HepG2 (cell line): Measurements from ENCODE around the gene GLI3. TPM values are rescaled to one million over a fixed set of nuclear protein-coding genes. Genes with fewer than 3 reads are reported as not detected.

ENCODE experiments used
- ATAC-seq: fragments of 200-7000 bp; cut with Tn5 transposase; 3 replicates; pipeline ENCODE4 v1.9.1; 2020; ENCODE audit warnings: mild to moderate bottlenecking, moderate library complexity
- BruUV-seq: library from RNA; stranded (reverse); fragments of 400-500 nt; replicated peaks from 2 replicates; lab custom pipeline; 2021; lab: Mats Ljungman, UMichigan
- CTCF ChIA-PET: fragments of 300-600 bp; formaldehyde crosslinking; extraction: SDS; loops from one replicate; lab custom pipeline; 2021; ENCODE audit warnings: low total read pairs, inconsistent platforms, low intra/inter-chr PET ratio; lab: Yijun Ruan, JAX
- POLR2A ChIA-PET: fragments of 350-600 bp; sonication (Branson Sonifier 250); formaldehyde crosslinking; loops from one replicate; lab custom pipeline; 2020; ENCODE audit warnings: antibody characterized with exemption, inconsistent platforms; lab: Yijun Ruan, JAX
- DNase-seq: peaks from one replicate; pipeline ENCODE4 v3.0.0-alpha.2; 2015; ENCODE audit warnings: low spot score
- FAIRE-seq: peaks from 3 replicates; lab custom pipeline; 2011; peaks lifted over from hg19 to GRCh38; lab: Jason Lieb, UNC
- H2AFZ ChIP-seq: one replicate; pipeline ENCODE4 v1.6.1; 2011; ENCODE audit warnings: low read length, inconsistent platforms
- H3K27ac ChIP-seq: fragments of 300-600 bp; 3 replicates; pipeline ENCODE4 v1.8.0; 2011; ENCODE audit warnings: mixed run types, mild to moderate bottlenecking, mixed read lengths, low read length, inconsistent platforms; ENCODE audit not compliant: insufficient read depth; ENCODE audit errors: extremely low read length
- H3K27me3 ChIP-seq, 2 experiments: fragments of 200-600 bp in 1 of 2; 2 replicates in 1 of 2; 3 replicates in 1 of 2; pipeline versions ENCODE4 v1.6.0 to v1.8.0; 2011; ENCODE audit warnings: low read length in 2 of 2, mild to moderate bottlenecking in 2 of 2, moderate library complexity in 2 of 2, inconsistent platforms in 1 of 2; ENCODE audit not compliant: insufficient read depth in 2 of 2, control insufficient read depth in 1 of 2
- H3K36me3 ChIP-seq, 2 experiments: fragments of 200-600 bp in 1 of 2; replicated peaks in 1 of 2; 2 replicates in 1 of 2; 3 replicates in 1 of 2; pipeline versions ENCODE4 v1.5.1 to v1.8.0; 2011; ENCODE audit warnings: low read length in 2 of 2, inconsistent platforms in 1 of 2; ENCODE audit not compliant: insufficient read depth in 2 of 2, control insufficient read depth in 1 of 2
- H3K4me1 ChIP-seq: 2 replicates; pipeline ENCODE4 v1.5.1; 2012; ENCODE audit warnings: low read length, inconsistent platforms; ENCODE audit not compliant: insufficient read depth
- H3K4me2 ChIP-seq: 2 replicates; pipeline ENCODE4 v1.6.0; 2011; ENCODE audit warnings: low read depth, low read length, inconsistent platforms
- H3K4me3 ChIP-seq, 3 experiments: fragments of 200-600 bp in 1 of 3; sonication (generic), shearing (Covaris generic) in 1 of 3; replicated peaks in 1 of 3; 2 replicates each; pipeline ENCODE4 v1.5.1; 2011 to 2016; ENCODE audit warnings: low read length in 3 of 3, inconsistent platforms in 2 of 3, low read depth in 2 of 3, mild to moderate bottlenecking in 2 of 3, control low read depth in 1 of 3, mixed read lengths in 1 of 3; ENCODE audit not compliant: insufficient read depth in 1 of 3
- H3K79me2 ChIP-seq: one replicate; pipeline ENCODE4 v1.6.1; 2011; ENCODE audit warnings: low read length, inconsistent platforms; ENCODE audit not compliant: insufficient read depth
- H3K9ac ChIP-seq: 2 replicates; pipeline ENCODE4 v1.6.0; 2011; ENCODE audit warnings: mild to moderate bottlenecking, low read depth, low read length, inconsistent platforms; ENCODE audit not compliant: insufficient read depth
- H3K9me3 ChIP-seq: 2 replicates; pipeline ENCODE4 v1.5.1; 2012; ENCODE audit warnings: mild to moderate bottlenecking, low read length
- H4K20me1 ChIP-seq: 2 replicates; pipeline ENCODE4 v1.6.0; 2011; ENCODE audit warnings: inconsistent platforms, mild to moderate bottlenecking, low read length, moderate library complexity; ENCODE audit not compliant: insufficient read depth
- ATF4 ChIP-seq, 2 experiments: fragments of 450-650 bp in 1 of 2; sonication (generic) in 1 of 2; formaldehyde crosslinking; IDR thresholded peaks; 2 replicates each; pipeline versions ENCODE4 v1.5.0 to v1.8.0; 2020 to 2022; ENCODE audit warnings: mild to moderate bottlenecking in 1 of 2, missing genetic modification reagents in 1 of 2
- BORCS8-MEF2B ChIP-seq: sonication (generic); formaldehyde crosslinking; IDR thresholded peaks from 2 replicates; pipeline ENCODE4 v1.8.0; 2022; ENCODE audit warnings: mild to moderate bottlenecking, missing genetic modification reagents
- SCMH1 ChIP-seq: sonication (generic); formaldehyde crosslinking; IDR thresholded peaks from 2 replicates; pipeline ENCODE4 v1.9.0; 2021; ENCODE audit warnings: missing genetic modification reagents, mild to moderate bottlenecking, borderline replicate concordance
- SOX13 ChIP-seq, 3 experiments: fragments of 450-650 bp in 1 of 3; sonication (generic) in 1 of 3; formaldehyde crosslinking in 1 of 3; IDR thresholded peaks in 2 of 3; conservative IDR thresholded peaks in 1 of 3; 2 replicates each; pipeline versions ENCODE4 v1.5.0 to v1.6.1; 2016 to 2020; ENCODE audit warnings: antibody characterized with exemption in 1 of 3, mild to moderate bottlenecking in 1 of 3, missing compliant biosample characterization in 1 of 3, missing genetic modification reagents in 1 of 3, moderate library complexity in 1 of 3
- SP2 ChIP-seq: sonication (generic); formaldehyde crosslinking; IDR thresholded peaks from 2 replicates; pipeline ENCODE4 v1.5.1; 2020; ENCODE audit warnings: mild to moderate bottlenecking, missing genetic modification reagents
- ZNF205 ChIP-seq: IDR thresholded peaks from 2 replicates; pipeline ENCODE4 v1.6.1; 2018; ENCODE audit warnings: missing biosample characterization, missing genetic modification reagents
- ZNF274 ChIP-seq: sonication (generic); formaldehyde crosslinking; IDR thresholded peaks from 2 replicates; pipeline ENCODE4 v1.5.1; 2020; ENCODE audit warnings: mild to moderate bottlenecking, missing genetic modification reagents
- ZNF567 ChIP-seq: sonication (generic); formaldehyde crosslinking; IDR thresholded peaks from 2 replicates; pipeline ENCODE4 v1.8.1; 2023; ENCODE audit warnings: mild to moderate bottlenecking, missing genetic modification reagents, borderline replicate concordance
- ZNF749 ChIP-seq: sonication (generic); formaldehyde crosslinking; IDR thresholded peaks from 2 replicates; pipeline ENCODE4 v1.8.0; 2022; ENCODE audit warnings: mild to moderate bottlenecking, missing genetic modification reagents, moderate library complexity, borderline replicate concordance
- WGBS: methylation state at CpG from one replicate; pipeline ENCODE4 v1.1.6; 2017; ENCODE audit warnings: low lambda C conversion rate; 5-methylcytosine and 5-hydroxymethylcytosine counted together
- in situ Hi-C: cut with HindIII; loops from 2 replicates; pipeline ENCODE4 v1.10.0; 2017; ENCODE audit warnings: low pct_unique_long_range_greater_than_20kb; ENCODE audit not compliant: extremely low pct_ligation_motif_present
- intact Hi-C: fragments of 100-400 bp; cut with micrococcal nuclease; formaldehyde crosslinking; loops from one replicate; pipeline ENCODE4 v1.10.0; 2022; ENCODE audit not compliant: unreplicated experiment
- polyA plus RNA-seq, 8 experiments: library from polyadenylated mRNA; depleted of rRNA in 3 of 8; stranded (reverse) in 7 of 8; unstranded in 1 of 8; fragments of >200 nt; fragmentation: Illumina TruSeq in 4 of 8; extraction: Trizol in 4 of 8; gene quantifications; 2 replicates each; pipeline versions ENCODE4 v1.2.1 to v1.2.3, GENCODE V29; 2011 to 2016; ENCODE audit warnings: low read depth in 4 of 8, missing spikeins in 1 of 8, mixed read lengths in 1 of 8; ENCODE audit not compliant: insufficient read depth in 1 of 8
- total RNA-seq, 5 experiments: library from RNA; depleted of rRNA; stranded (reverse); fragments of >200 nt; fragmentation: Illumina TruSeq; extraction: Trizol; gene quantifications; 2 replicates each; pipeline ENCODE4 v1.2.3, GENCODE V29; 2016; ENCODE audit warnings: low read depth in 1 of 5
- TF ChIP-seq, protein P1 (sequence below): sonication (generic); formaldehyde crosslinking; IDR thresholded peaks from 2 replicates; pipeline ENCODE4 v1.5.0; 2020; ENCODE audit warnings: mild to moderate bottlenecking, missing genetic modification reagents

Gene GLI3
- total and polyA plus RNA-seq, 2 of the 13 experiments (the other 11 are each of a cell fraction or from before 2014, with no cell fraction given), result not detected

DNA sequence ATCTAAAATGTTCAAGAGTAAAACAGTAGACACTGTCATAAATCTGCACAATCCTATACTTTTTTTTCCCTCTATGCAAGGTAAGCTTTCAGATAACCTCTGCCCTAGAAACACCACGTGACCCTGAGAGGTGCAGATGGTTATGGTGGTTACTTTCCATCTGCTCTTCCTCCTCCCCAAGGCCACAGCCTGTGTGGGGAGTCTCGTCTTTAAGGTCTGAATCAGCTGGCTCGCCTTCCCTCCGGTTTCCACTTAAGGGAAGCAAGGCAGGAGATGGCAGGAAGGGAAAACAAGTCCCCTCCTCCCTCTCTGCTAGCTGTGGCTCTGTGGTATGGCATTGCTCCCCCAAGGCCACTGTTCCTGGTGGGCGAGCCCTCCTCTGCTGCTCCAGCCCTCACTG lies 181.8 kb downstream of the GLI3 start (continued):
- TF ChIP-seq ZNF205 (CRISPR knock-in tag), result no peak
- TF ChIP-seq, protein P1, sequence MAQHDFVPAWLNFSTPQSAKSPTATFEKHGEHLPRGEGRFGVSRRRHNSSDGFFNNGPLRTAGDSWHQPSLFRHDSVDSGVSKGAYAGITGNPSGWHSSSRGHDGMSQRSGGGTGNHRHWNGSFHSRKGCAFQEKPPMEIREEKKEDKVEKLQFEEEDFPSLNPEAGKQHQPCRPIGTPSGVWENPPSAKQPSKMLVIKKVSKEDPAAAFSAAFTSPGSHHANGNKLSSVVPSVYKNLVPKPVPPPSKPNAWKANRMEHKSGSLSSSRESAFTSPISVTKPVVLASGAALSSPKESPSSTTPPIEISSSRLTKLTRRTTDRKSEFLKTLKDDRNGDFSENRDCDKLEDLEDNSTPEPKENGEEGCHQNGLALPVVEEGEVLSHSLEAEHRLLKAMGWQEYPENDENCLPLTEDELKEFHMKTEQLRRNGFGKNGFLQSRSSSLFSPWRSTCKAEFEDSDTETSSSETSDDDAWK (CRISPR knock-in tag), result no peak

GRCh38 chr7:42053834-42054233 lies 183.2 kb downstream of the GLI3 start:
- H2AFZ ChIP-seq, result no peak overlapping the region
- no TSS peak for BruUV-seq
- H3K9ac ChIP-seq, result no peak overlapping the region
- intact Hi-C loops, result no loop called here
- H3K27me3 ChIP-seq, result peaks cover 0 to 8% of the 10 kb centered on the region in 2 experiments; a peak in 2 of 5 replicates
- TF ChIP-seq SOX13 (IDR thresholded peaks at IDR 0.05) (no peak), SOX13 (CRISPR knock-in tag; conservative IDR thresholded peaks at IDR 0.05 in 1 of 2, IDR thresholded peaks at IDR 0.05 in 1 of 2) (no peak), BORCS8-MEF2B (no peak), SCMH1 (CRISPR knock-in tag) (no peak), ZNF274 (CRISPR knock-in tag) (no peak), ZNF749 (CRISPR knock-in tag) (no peak), ZNF567 (CRISPR knock-in tag) (no peak), SP2 (no peak), ATF4 (CRISPR knock-in tag; IDR thresholded peaks at IDR 0.05) (no peak)
- TF ChIP-seq, all 625 proteins: peak for 0
- no peaks in the 10 kb centered on the region for H4K20me1 ChIP-seq
- no peak for DNase-seq
- 0% methylated on average over 2 of the region's 2 CpGs for WGBS
- H3K36me3 ChIP-seq, result no peaks in the 10 kb centered on the region
- ChIA-PET POLR2A (no interaction called here), CTCF (no interaction called here)
- no peak overlapping the region for H3K27ac ChIP-seq
- no peaks in the 10 kb centered on the region for H3K4me1 ChIP-seq
- in situ Hi-C loops, result no loop called here
- no peak overlapping the region for H3K4me3 ChIP-seq
- no peak for ATAC-seq
- H3K9me3 ChIP-seq, result no peaks in the 10 kb centered on the region
- FAIRE-seq, result no peak
- no peaks in the 10 kb centered on the region for H3K79me2 ChIP-seq
- no peak overlapping the region for H3K4me2 ChIP-seq
